GM12878 (cell line): Measurements from ENCODE around the gene RPS4Y1. TPM values are rescaled to one million over a fixed set of nuclear protein-coding genes. Genes with fewer than 3 reads are reported as not detected.

ENCODE experiments used
- ATAC-seq: fragments of 200-7000 bp; cut with Tn5 transposase; 3 replicates; pipeline ENCODE4 v1.9.1; 2020; ENCODE audit warnings: mild to moderate bottlenecking, moderate library complexity
- BruUV-seq: library from RNA; stranded (reverse); fragments of 400-500 nt; replicated peaks from 2 replicates; lab custom pipeline; 2021; lab: Mats Ljungman, UMichigan
- CTCF ChIA-PET: fragments of 300-600 bp; sonication (Branson Sonifier 250); formaldehyde crosslinking; extraction: SDS; loops from one replicate; lab custom pipeline; 2021; ENCODE audit warnings: inconsistent platforms; lab: Yijun Ruan, JAX
- POLR2A ChIA-PET: fragments of 350-600 bp; formaldehyde crosslinking; extraction: SDS; loops from one replicate; lab custom pipeline; 2021; ENCODE audit warnings: inconsistent platforms; lab: Charles Lee
- RAD21 ChIA-PET: fragments of 300-600 bp; sonication (Branson Sonifier 250); formaldehyde crosslinking; loops from one replicate; lab custom pipeline; 2023; ENCODE audit warnings: antibody characterized with exemption; ENCODE audit not compliant: unreplicated experiment; lab: Charles Lee
- SMC1A ChIA-PET: fragments of 300-600 bp; sonication (Branson Sonifier 250); formaldehyde crosslinking; loops from one replicate; lab custom pipeline; 2023; ENCODE audit not compliant: unreplicated experiment, uncharacterized antibody; lab: Charles Lee
- DNase-seq: peaks from one replicate; pipeline ENCODE4 v3.0.0-alpha.2; 2011; ENCODE audit warnings: low read depth, low spot score
- FAIRE-seq: peaks from 3 replicates; lab custom pipeline; 2011; peaks lifted over from hg19 to GRCh38; lab: Jason Lieb, UNC
- H2AFZ ChIP-seq: 2 replicates; pipeline ENCODE4 v1.6.0; 2011; ENCODE audit warnings: low read depth, low read length, control low read depth; ENCODE audit not compliant: control insufficient read depth
- H3K27ac ChIP-seq: 2 replicates; pipeline ENCODE4 v1.5.1; 2011; ENCODE audit warnings: control low read depth; ENCODE audit not compliant: control insufficient read depth, insufficient read depth
- H3K27me3 ChIP-seq, 2 experiments: replicated peaks in 1 of 2; 2 replicates each; pipeline versions ENCODE4 v1.6.0 to v1.6.1; 2011; ENCODE audit warnings: low read length in 1 of 2; ENCODE audit not compliant: control insufficient read depth in 2 of 2, insufficient read depth in 2 of 2
- H3K36me3 ChIP-seq, 2 experiments: 2 replicates each; pipeline ENCODE4 v1.5.1; 2011; ENCODE audit warnings: low read length in 1 of 2; ENCODE audit not compliant: control insufficient read depth in 2 of 2, insufficient read depth in 2 of 2
- H3K4me1 ChIP-seq: 2 replicates; pipeline ENCODE4 v1.6.1; 2011; ENCODE audit warnings: mild to moderate bottlenecking, low read length, moderate library complexity, mixed read lengths; ENCODE audit not compliant: control insufficient read depth, insufficient read depth
- H3K4me2 ChIP-seq: 2 replicates; pipeline ENCODE4 v1.6.0; 2011; ENCODE audit warnings: control low read depth; ENCODE audit not compliant: control insufficient read depth, insufficient read depth
- H3K4me3 ChIP-seq: fragments of 200-600 bp; sonication (generic); 2 replicates; pipeline ENCODE4 v1.5.1; 2016
- H3K79me2 ChIP-seq: 2 replicates; pipeline ENCODE4 v1.6.0; 2011; ENCODE audit warnings: low read length; ENCODE audit not compliant: control insufficient read depth, insufficient read depth
- H3K9ac ChIP-seq: 2 replicates; pipeline ENCODE4 v1.8.0; 2011; ENCODE audit warnings: low read length, control low read depth, mixed read lengths; ENCODE audit not compliant: control insufficient read depth, insufficient read depth
- H3K9me3 ChIP-seq: replicated peaks from 3 replicates; pipeline ENCODE4 v1.5.1; 2011; ENCODE audit warnings: mild to moderate bottlenecking, low read length; ENCODE audit not compliant: control insufficient read depth, insufficient read depth
- H4K20me1 ChIP-seq: 2 replicates; pipeline ENCODE4 v1.6.0; 2011; ENCODE audit not compliant: control insufficient read depth, insufficient read depth
- BRCA1 ChIP-seq: IDR thresholded peaks from 2 replicates; pipeline ENCODE4 v1.6.1; 2011; ENCODE audit warnings: low read depth, low read length, improper control_type of control experiment
- CEBPZ ChIP-seq: fragments of 150-350 bp; IDR thresholded peaks from 2 replicates; pipeline ENCODE4 v1.6.1; 2016; ENCODE audit warnings: low read depth, low read length
- CREB1 ChIP-seq: IDR thresholded peaks from 2 replicates; pipeline ENCODE4 v1.6.1; 2012; ENCODE audit warnings: low read depth, mild to moderate bottlenecking, inconsistent platforms
- CUX1 ChIP-seq: IDR thresholded peaks from 2 replicates; pipeline ENCODE4 v1.6.1; 2012; ENCODE audit warnings: improper control_type of control experiment, low read depth, low read length; ENCODE audit not compliant: insufficient replicate concordance
- E2F4 ChIP-seq: IDR thresholded peaks from 2 replicates; pipeline ENCODE4 v1.6.1; 2012; ENCODE audit warnings: low read depth, low read length, improper control_type of control experiment
- MAX ChIP-seq: IDR thresholded peaks from 2 replicates; pipeline ENCODE4 v1.6.1; 2012; ENCODE audit warnings: low read depth, low read length, improper control_type of control experiment
- MYC ChIP-seq: IDR thresholded peaks from 2 replicates; pipeline ENCODE4 v1.6.1; 2011; ENCODE audit warnings: mild to moderate bottlenecking, low read length, moderate library complexity, inconsistent platforms; ENCODE audit not compliant: insufficient read depth, insufficient replicate concordance, insufficient read length, severe bottlenecking
- NFYB ChIP-seq: IDR thresholded peaks from 2 replicates; pipeline ENCODE4 v1.6.1; 2011; ENCODE audit warnings: low read depth, mild to moderate bottlenecking, low read length, improper control_type of control experiment, moderate library complexity; ENCODE audit not compliant: insufficient read depth
- PAX5 ChIP-seq: IDR thresholded peaks from 2 replicates; pipeline ENCODE4 v1.6.1; 2011; ENCODE audit warnings: low read depth, low read length, borderline replicate concordance
- RAD21 ChIP-seq: IDR thresholded peaks from 2 replicates; pipeline ENCODE4 v1.6.1; 2011; ENCODE audit warnings: mild to moderate bottlenecking, low read depth, low read length, moderate library complexity; ENCODE audit not compliant: insufficient read depth
- SIN3A ChIP-seq: IDR thresholded peaks from 2 replicates; pipeline ENCODE4 v1.6.1; 2012; ENCODE audit warnings: low read depth, low read length, improper control_type of control experiment
- TCF12 ChIP-seq: IDR thresholded peaks from 2 replicates; pipeline ENCODE4 v1.6.1; 2011; ENCODE audit warnings: low read depth, mild to moderate bottlenecking, low read length
- TCF3 ChIP-seq: IDR thresholded peaks from 2 replicates; pipeline ENCODE4 v1.6.1; 2012; ENCODE audit warnings: low read depth, mild to moderate bottlenecking, low read length, borderline replicate concordance; ENCODE audit not compliant: insufficient read depth
- in situ Hi-C: fragments of 300-500 bp; cut with MboI; formaldehyde crosslinking; loops from 9 replicates; pipeline ENCODE4 v1.14.3; 2018; ENCODE audit warnings: mixed read lengths
- intact Hi-C: fragments of 100-400 bp; cut with micrococcal nuclease; formaldehyde crosslinking; loops from one replicate; pipeline ENCODE4 v1.14.2; 2022; ENCODE audit not compliant: unreplicated experiment
- polyA plus RNA-seq, 11 experiments: library from polyadenylated mRNA; depleted of rRNA in 4 of 11; unstranded in 6 of 11; stranded (reverse) in 5 of 11; fragments of >200 nt; fragmentation: Nextera tagmentation in 4 of 11; fragmentation: Illumina TruSeq in 1 of 11; extraction: Ambion mirVana in 4 of 11; extraction: Trizol in 1 of 11; gene quantifications; 1 replicate in 1 of 11; 2 replicates in 10 of 11; pipeline versions ENCODE4 v1.2.1 to v1.2.3, GENCODE V29; 2011 to 2016; ENCODE audit warnings: inconsistent platforms in 2 of 11, missing spikeins in 2 of 11, low read depth in 1 of 11
- total RNA-seq, 4 experiments: library from RNA; depleted of rRNA in 3 of 4; stranded (reverse); fragments of >200 nt in 3 of 4; fragmentation: Illumina TruSeq in 1 of 4; extraction: Trizol in 1 of 4; gene quantifications; 2 replicates each; pipeline versions ENCODE4 v1.2.1 to v1.2.3, GENCODE V29; 2013 to 2021

RPS4Y1 gene
- total and polyA plus RNA-seq, 10 of the 15 experiments (the other 5 are each of a cell fraction or from before 2014, with no cell fraction given), result 0.32 to 0.46 TPM; not detected in 8

GRCh38 chrY:2913066-2913815 lies 71.8 kb downstream of the RPS4Y1 start:
- FAIRE-seq, result no peak
- Histone ChIP-seq H3K79me2 (no peaks in the 10 kb centered on the region), H3K36me3 (no peaks in the 10 kb centered on the region), H3K4me2 (no peak overlapping the region), H3K4me3 (no peak overlapping the region), H3K27ac (no peak overlapping the region), H4K20me1 (no peaks in the 10 kb centered on the region), H3K27me3 (no peaks in the 10 kb centered on the region), H3K9me3 (no peaks in the 10 kb centered on the region), H2AFZ (no peak overlapping the region), H3K9ac (no peak overlapping the region), H3K4me1 (no peaks in the 10 kb centered on the region)
- RAD21 ChIA-PET, result no interaction called here
- BruUV-seq, result no TSS peak
- CTCF ChIA-PET, result no interaction called here
- TF ChIP-seq E2F4, result no peak
- no peak for TF ChIP-seq MAX
- TF ChIP-seq CUX1, result no peak
- TF ChIP-seq NFYB, result no peak
- no peak for TF ChIP-seq RAD21
- TF ChIP-seq SIN3A, result no peak
- TF ChIP-seq CEBPZ, result no peak
- no peak for TF ChIP-seq MYC
- no peak for TF ChIP-seq TCF12
- no peak for TF ChIP-seq BRCA1
- TF ChIP-seq PAX5, result no peak
- no peak for TF ChIP-seq CREB1
- no peak for TF ChIP-seq TCF3
- in situ Hi-C loops, result no loop called here
- POLR2A ChIA-PET, result no interaction called here
- intact Hi-C loops, result no loop called here
- SMC1A ChIA-PET, result no interaction called here
- no peak for DNase-seq
- ATAC-seq, result no peak
